Astrocyte (in vitro differentiated cells and primary cell): Measurements from ENCODE around the gene PASK. TPM values are rescaled to one million over a fixed set of nuclear protein-coding genes. Genes with fewer than 3 reads are reported as not detected.

Experiments used
- DNase-seq: peaks from one replicate; pipeline ENCODE4 v3.0.0-alpha.2; 2010; ENCODE audit warnings: low read depth
- FAIRE-seq: peaks from 2 replicates; lab custom pipeline; 2011; peaks lifted over from hg19 to GRCh38; lab: Jason Lieb, UNC
- H2AFZ ChIP-seq: 2 replicates; pipeline ENCODE4 v1.6.0; 2012; ENCODE audit warnings: low read depth, low read length, inconsistent platforms
- H3K27ac ChIP-seq: 2 replicates; pipeline ENCODE4 v1.5.1; 2011; ENCODE audit warnings: low read depth, low read length, inconsistent platforms
- H3K27me3 ChIP-seq: 2 replicates; pipeline ENCODE4 v1.6.0; 2011; ENCODE audit warnings: low read length, inconsistent platforms; ENCODE audit not compliant: insufficient read depth
- H3K36me3 ChIP-seq: 2 replicates; pipeline ENCODE4 v1.5.1; 2011; ENCODE audit warnings: low read length, inconsistent platforms; ENCODE audit not compliant: insufficient read depth
- H3K4me1 ChIP-seq: 2 replicates; pipeline ENCODE4 v1.5.1; 2011; ENCODE audit warnings: low read length, inconsistent platforms; ENCODE audit not compliant: insufficient read depth
- H3K4me2 ChIP-seq: 2 replicates; pipeline ENCODE4 v1.6.0; 2012; ENCODE audit warnings: low read length, inconsistent platforms
- H3K4me3 ChIP-seq: 2 replicates; pipeline ENCODE4 v1.5.1; 2011; ENCODE audit warnings: low read depth, mild to moderate bottlenecking, low read length, inconsistent platforms; ENCODE audit not compliant: insufficient read depth
- H3K79me2 ChIP-seq: 2 replicates; pipeline ENCODE4 v1.6.0; 2012; ENCODE audit warnings: mild to moderate bottlenecking, low read length, inconsistent platforms; ENCODE audit not compliant: insufficient read depth
- H3K9ac ChIP-seq: 2 replicates; pipeline ENCODE4 v1.6.0; 2012; ENCODE audit warnings: mild to moderate bottlenecking, low read length, inconsistent platforms
- H3K9me3 ChIP-seq: 2 replicates; pipeline ENCODE4 v1.5.1; 2012; ENCODE audit warnings: low read depth, mild to moderate bottlenecking, low read length, inconsistent platforms; ENCODE audit not compliant: insufficient read depth
- H4K20me1 ChIP-seq: 2 replicates; pipeline ENCODE4 v1.6.0; 2012; ENCODE audit warnings: low read length, inconsistent platforms; ENCODE audit not compliant: insufficient read depth
- H3K27ac Mint-ChIP-seq: one replicate; pipeline ENCODE4 v1.8.0; 2021; ENCODE audit warnings: mild to moderate bottlenecking, mixed read lengths; ENCODE audit not compliant: unreplicated experiment
- H3K27me3 Mint-ChIP-seq: one replicate; pipeline ENCODE4 v1.8.0; 2021; ENCODE audit warnings: low read depth, mixed read lengths; ENCODE audit not compliant: unreplicated experiment
- H3K36me3 Mint-ChIP-seq: one replicate; pipeline ENCODE4 v1.8.0; 2021; ENCODE audit warnings: low read depth, mixed read lengths; ENCODE audit not compliant: unreplicated experiment
- H3K4me1 Mint-ChIP-seq: one replicate; pipeline ENCODE4 v1.8.0; 2021; ENCODE audit warnings: low read depth, mixed read lengths; ENCODE audit not compliant: unreplicated experiment
- H3K4me3 Mint-ChIP-seq: one replicate; pipeline ENCODE4 v1.8.0; 2021; ENCODE audit warnings: mild to moderate bottlenecking, moderate library complexity, mixed read lengths; ENCODE audit not compliant: unreplicated experiment
- H3K9me3 Mint-ChIP-seq: one replicate; pipeline ENCODE4 v1.8.0; 2021; ENCODE audit warnings: mild to moderate bottlenecking, mixed read lengths; ENCODE audit not compliant: unreplicated experiment
- EZH2 ChIP-seq: IDR thresholded peaks from 2 replicates; pipeline ENCODE4 v1.6.1; 2012; ENCODE audit warnings: mild to moderate bottlenecking, low read length, inconsistent platforms; ENCODE audit not compliant: insufficient read depth
- total RNA-seq: library from RNA; stranded (reverse); gene quantifications from 2 replicates; pipeline ENCODE4 v1.2.1, GENCODE V29; 2021
- TF ChIP-seq, protein P1 (sequence below): IDR thresholded peaks from 2 replicates; pipeline ENCODE4 v1.5.1; 2011; ENCODE audit warnings: low read depth, mild to moderate bottlenecking, inconsistent platforms, low read length, moderate library complexity; ENCODE audit not compliant: insufficient read depth

The PASK gene
- total RNA-seq, 1 donor from 2014 or later: 8.0 TPM

DNA sequence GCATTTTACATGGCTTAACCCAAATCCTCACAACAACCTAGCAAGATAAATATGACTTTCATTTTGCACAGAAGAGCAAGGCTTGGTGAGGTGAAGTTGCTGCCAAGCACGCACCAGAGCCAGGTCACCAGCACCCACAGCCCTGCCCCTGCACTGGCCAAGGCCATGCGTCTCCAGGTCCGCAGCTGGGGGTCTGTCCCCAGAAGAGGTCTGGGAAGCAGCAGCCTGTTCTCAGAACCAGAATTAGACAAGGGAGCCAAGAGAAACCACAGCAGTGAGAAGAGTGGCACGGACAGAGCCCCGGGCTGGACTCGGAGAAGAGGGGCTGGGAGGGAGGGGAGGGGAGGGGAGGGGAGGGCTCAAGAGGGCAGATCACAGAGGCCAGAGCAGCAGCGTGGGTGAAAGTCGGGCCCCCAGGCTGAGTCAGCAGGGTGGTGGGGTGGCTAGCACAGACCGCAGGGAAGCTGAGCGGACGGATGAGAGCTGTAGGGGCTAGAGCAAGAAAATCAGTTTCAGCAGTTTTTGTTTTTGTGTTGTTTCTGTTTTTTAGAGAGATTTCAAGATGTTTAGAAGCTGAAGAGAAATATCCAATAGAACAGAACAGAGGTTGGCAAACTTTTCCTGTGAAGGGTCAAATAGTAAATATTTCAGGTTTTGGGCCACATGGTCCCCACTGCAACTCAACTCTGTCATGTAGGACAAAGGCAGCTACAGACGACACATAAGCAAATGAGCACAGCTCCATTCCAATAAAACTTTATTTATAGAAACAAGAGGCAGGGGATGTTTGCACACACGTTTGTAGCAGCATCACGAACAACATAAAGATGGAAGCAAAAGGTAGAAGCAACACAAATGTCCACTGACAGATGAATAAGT lies 39.8 kb downstream of the PASK start:
- TF ChIP-seq, protein P1, sequence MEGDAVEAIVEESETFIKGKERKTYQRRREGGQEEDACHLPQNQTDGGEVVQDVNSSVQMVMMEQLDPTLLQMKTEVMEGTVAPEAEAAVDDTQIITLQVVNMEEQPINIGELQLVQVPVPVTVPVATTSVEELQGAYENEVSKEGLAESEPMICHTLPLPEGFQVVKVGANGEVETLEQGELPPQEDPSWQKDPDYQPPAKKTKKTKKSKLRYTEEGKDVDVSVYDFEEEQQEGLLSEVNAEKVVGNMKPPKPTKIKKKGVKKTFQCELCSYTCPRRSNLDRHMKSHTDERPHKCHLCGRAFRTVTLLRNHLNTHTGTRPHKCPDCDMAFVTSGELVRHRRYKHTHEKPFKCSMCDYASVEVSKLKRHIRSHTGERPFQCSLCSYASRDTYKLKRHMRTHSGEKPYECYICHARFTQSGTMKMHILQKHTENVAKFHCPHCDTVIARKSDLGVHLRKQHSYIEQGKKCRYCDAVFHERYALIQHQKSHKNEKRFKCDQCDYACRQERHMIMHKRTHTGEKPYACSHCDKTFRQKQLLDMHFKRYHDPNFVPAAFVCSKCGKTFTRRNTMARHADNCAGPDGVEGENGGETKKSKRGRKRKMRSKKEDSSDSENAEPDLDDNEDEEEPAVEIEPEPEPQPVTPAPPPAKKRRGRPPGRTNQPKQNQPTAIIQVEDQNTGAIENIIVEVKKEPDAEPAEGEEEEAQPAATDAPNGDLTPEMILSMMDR: no peak
- no peak for TF ChIP-seq EZH2
- H3K27me3 Mint-ChIP-seq: peaks cover 3% of the 10 kb centered on the region
- peaks cover 2% of the 10 kb centered on the region for H3K36me3 Mint-ChIP-seq
- Histone ChIP-seq H3K4me2 (no peak overlapping the region), H3K4me3 (no peak overlapping the region), H4K20me1 (no peaks in the 10 kb centered on the region), H3K9me3 (no peaks in the 10 kb centered on the region), H3K79me2 (no peaks in the 10 kb centered on the region), H3K27ac (no peak overlapping the region), H2AFZ (no peak overlapping the region), H3K4me1 (no peaks in the 10 kb centered on the region), H3K36me3 (no peaks in the 10 kb centered on the region), H3K27me3 (no peaks in the 10 kb centered on the region), H3K9ac (no peak overlapping the region)
- no peak for FAIRE-seq
- H3K9me3 Mint-ChIP-seq: no peaks in the 10 kb centered on the region
- H3K27ac Mint-ChIP-seq: no peak overlapping the region
- no peak for DNase-seq
- no peaks in the 10 kb centered on the region for H3K4me1 Mint-ChIP-seq
- H3K4me3 Mint-ChIP-seq: no peak overlapping the region

DNA sequence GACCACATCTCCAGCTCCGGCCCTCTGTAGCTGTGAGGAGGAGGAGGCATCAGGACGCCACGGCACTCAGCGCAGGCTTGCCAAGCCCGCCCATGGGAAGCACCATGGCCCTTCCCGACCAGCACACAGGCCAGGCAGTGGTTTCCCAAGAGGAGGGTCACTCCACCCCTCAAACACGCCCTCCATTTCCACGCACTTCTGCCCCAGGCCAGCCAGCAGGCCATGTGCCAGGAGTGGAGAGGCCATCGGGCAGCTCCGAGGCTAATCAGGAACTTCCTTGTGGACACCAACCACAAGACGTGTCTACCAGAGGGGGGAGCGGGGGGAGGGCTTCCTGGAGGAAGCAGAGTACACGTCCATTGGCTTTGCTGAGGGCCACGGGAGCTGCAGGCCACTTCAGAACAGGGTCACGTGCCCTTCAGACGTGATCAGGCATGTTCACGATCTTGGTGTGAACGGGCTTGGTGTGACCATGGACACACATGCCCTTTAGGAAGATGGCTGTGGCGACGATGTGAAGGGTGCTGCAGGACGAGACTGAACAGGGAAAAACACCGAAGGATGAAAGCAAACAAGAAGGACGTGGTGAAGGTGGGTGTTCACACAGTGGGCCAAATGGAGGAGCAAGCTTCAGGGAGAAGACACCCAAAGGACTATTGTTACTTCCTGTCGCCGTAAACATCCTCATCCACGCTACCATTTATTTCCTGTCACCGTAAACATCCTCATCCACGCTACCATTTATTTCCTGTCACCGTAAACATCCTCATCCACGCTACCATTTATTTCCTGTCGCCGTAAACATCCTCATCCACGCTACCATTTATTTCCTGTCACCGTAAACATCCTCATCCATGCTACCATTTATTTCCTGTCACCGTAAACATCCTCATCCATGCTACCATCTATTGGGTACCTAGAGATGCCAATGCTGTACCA lies 40.7 kb downstream of the PASK start:
- no peak for FAIRE-seq
- H3K27ac ChIP-seq: no peak overlapping the region
- no peak overlapping the region for H2AFZ ChIP-seq
- no peak for TF ChIP-seq EZH2
- TF ChIP-seq, protein P1: no peak
- no peaks in the 10 kb centered on the region for H4K20me1 ChIP-seq
- no peaks in the 10 kb centered on the region for H3K4me1 ChIP-seq
- no peak overlapping the region for H3K4me3 ChIP-seq
- no peaks in the 10 kb centered on the region for H3K9me3 Mint-ChIP-seq
- H3K4me2 ChIP-seq: no peak overlapping the region
- H3K36me3 Mint-ChIP-seq: peaks cover 2% of the 10 kb centered on the region
- no peaks in the 10 kb centered on the region for H3K9me3 ChIP-seq
- peaks cover 3% of the 10 kb centered on the region for H3K27me3 Mint-ChIP-seq
- DNase-seq: no peak
- no peak overlapping the region for H3K27ac Mint-ChIP-seq
- no peaks in the 10 kb centered on the region for H3K4me1 Mint-ChIP-seq
- H3K9ac ChIP-seq: no peak overlapping the region
- H3K27me3 ChIP-seq: no peaks in the 10 kb centered on the region
- no peaks in the 10 kb centered on the region for H3K79me2 ChIP-seq
- no peaks in the 10 kb centered on the region for H3K36me3 ChIP-seq
- H3K4me3 Mint-ChIP-seq: no peak overlapping the region
